ENCODE measurements around the gene IQCH. TPM values are rescaled to one million over a fixed set of nuclear protein-coding genes. Genes with fewer than 3 reads are reported as not detected.

Gene IQCH
- total RNA-seq, 1 donor from 2014 or later = 1.5 TPM

DNA sequence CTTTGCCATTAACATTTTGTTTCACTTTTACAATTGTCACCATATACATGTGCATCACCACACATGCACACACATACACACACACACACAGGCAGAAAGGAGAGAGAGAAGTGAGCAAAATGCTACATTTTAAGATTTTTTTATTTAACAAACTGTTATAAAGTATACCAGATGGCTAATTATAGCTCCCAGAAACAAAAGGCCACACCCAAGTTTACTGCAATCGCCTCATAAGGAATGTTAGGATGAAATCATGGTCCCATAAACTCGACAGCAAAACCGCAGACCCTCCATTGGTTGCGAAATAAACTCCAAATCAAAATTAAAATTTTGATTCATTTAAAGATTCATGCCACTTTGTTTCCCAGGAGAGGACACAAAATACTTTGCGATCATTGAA lies 250.2 kb downstream of the IQCH start:
- Mint-ChIP-seq H3K27ac (no peak overlapping the region), H3K27me3 (no peaks in the 10 kb centered on the region), H3K4me1 (peaks cover 29% of the 10 kb centered on the region), H3K36me3 (ENCODE audit: low read depth) (no peaks in the 10 kb centered on the region), H3K9me3 (no peaks in the 10 kb centered on the region), H3K4me3 (no peak overlapping the region)
- ChIA-PET POLR2A (no interaction called here), CTCF (no interaction called here)
- intact Hi-C loops (cut with micrococcal nuclease) = no loop called here
- ATAC-seq (ENCODE audit: low read depth) (no peak), DNase-seq (no peak)
- TF ChIP-seq, protein P1, sequence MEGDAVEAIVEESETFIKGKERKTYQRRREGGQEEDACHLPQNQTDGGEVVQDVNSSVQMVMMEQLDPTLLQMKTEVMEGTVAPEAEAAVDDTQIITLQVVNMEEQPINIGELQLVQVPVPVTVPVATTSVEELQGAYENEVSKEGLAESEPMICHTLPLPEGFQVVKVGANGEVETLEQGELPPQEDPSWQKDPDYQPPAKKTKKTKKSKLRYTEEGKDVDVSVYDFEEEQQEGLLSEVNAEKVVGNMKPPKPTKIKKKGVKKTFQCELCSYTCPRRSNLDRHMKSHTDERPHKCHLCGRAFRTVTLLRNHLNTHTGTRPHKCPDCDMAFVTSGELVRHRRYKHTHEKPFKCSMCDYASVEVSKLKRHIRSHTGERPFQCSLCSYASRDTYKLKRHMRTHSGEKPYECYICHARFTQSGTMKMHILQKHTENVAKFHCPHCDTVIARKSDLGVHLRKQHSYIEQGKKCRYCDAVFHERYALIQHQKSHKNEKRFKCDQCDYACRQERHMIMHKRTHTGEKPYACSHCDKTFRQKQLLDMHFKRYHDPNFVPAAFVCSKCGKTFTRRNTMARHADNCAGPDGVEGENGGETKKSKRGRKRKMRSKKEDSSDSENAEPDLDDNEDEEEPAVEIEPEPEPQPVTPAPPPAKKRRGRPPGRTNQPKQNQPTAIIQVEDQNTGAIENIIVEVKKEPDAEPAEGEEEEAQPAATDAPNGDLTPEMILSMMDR (IDR thresholded peaks at IDR 0.05) = no peak

DNA sequence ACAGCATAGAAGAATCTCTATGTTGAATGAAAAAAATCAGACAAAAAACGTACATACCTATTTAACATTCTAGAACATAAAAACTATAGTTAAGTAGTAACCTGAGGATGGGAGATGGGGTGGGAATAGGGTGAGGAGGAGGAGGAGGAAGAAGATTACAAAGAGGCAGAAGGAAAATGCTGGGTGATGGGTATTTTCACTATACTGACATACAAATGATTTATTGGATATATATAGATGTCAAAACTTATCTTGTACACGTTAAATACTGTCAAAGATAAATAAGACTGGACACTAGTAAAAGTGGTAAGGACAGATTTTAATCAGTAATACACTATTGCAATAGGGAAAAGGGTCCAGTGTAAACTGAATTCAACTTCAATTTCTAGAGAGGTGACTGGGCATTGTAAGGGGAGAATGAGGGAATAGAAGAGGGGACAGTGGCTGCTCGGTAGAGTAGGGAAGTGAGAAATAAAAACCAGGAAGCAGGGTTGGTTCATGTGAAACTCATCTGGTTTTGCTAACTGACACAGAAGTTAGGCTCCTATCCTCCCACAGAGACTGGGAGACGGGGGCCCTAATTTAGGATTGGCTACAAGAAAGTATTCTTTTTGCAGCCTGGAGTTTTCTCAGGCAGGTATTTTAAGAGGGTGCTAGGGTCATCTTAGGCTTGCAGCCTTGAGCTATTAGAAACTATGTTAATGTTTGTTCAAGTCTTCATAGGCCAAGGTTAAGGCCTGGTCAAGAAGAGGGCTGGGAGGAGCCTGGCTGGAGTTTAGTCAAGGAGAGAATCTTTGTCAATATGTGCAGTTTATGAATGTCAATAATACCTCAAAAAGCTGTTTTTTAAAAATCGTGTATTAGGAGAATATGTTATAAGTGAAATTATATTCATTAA lies 251.3 kb downstream of the IQCH start:
- ATAC-seq (ENCODE audit: low read depth) = no peak
- ChIA-PET CTCF (no interaction called here), POLR2A (interaction anchor here (1.0 kb wide), 1 partner anchor 15 kb away, joined by 3 read pairs; the partner anchor contains the start of gene C15orf61)
- no peaks in the 10 kb centered on the region for H3K9me3 Mint-ChIP-seq
- no peak overlapping the region for H3K4me3 Mint-ChIP-seq
- no peak for DNase-seq
- intact Hi-C loops (cut with micrococcal nuclease) = no loop called here
- H3K36me3 Mint-ChIP-seq (ENCODE audit: low read depth) = no peaks in the 10 kb centered on the region
- H3K27me3 Mint-ChIP-seq = no peaks in the 10 kb centered on the region
- peak overlapping the region; percentile 60 for H3K27ac Mint-ChIP-seq
- H3K4me1 Mint-ChIP-seq = peaks cover 29% of the 10 kb centered on the region
- TF ChIP-seq, protein P1 (IDR thresholded peaks at IDR 0.05) = no peak

DNA sequence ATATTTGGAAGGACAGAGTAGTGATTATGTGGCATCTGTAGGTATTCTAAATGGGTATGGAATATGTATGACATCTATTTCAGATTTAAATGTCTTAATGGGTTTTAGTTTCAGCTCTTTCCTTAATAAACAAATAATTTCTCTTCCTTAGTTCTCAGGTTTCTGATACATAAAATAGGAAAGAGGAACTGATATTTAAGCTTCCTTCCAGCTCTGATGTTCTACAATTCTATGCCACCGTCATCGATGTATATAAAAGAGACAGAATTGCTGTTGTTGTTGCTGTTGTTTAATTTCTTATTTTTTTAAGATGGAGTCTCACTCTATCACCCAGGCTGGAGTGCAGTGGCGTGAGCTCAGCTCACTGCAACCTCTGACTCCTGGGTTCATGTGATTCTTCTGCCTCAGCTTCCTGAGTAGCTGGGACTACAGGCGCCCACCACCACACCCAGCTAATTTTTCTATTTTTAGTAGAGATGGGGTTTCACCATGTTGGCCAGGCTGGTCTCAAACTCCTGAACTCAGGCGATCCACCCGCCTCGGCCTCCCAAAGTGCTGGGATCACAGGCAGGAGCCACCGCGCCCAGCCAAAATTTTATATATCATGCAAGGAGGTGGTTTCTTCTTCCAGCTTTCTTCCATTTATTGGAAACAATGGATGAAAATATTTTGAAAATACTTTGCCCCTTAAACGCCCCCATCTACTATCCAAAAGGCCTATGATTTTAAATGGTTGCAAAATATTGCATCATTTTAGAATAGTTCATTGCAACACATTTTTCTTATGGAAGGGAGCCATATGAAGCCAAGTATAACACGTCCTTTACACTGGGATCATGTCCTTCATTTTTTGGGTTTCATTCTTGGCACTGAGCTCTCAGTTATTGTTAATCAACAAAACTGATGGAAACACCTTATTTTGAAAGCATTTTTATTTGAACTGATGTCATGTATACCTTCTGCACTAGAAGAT lies 252.5 kb downstream of the IQCH start:
- Mint-ChIP-seq H3K4me3 (no peak overlapping the region), H3K9me3 (no peaks in the 10 kb centered on the region), H3K4me1 (peaks cover 22% of the 10 kb centered on the region), H3K36me3 (ENCODE audit: low read depth) (peaks cover 3% of the 10 kb centered on the region), H3K27me3 (no peaks in the 10 kb centered on the region), H3K27ac (no peak overlapping the region)
- POLR2A ChIA-PET = interaction anchor here (1.0 kb wide), 1 partner anchor 14 kb away, joined by 3 read pairs; the partner anchor contains the start of gene C15orf61
- TF ChIP-seq, protein P1 (IDR thresholded peaks at IDR 0.05) = no peak
- intact Hi-C loops (cut with micrococcal nuclease) = no loop called here
- DNase-seq (no peak), ATAC-seq (ENCODE audit: low read depth) (no peak)
- CTCF ChIA-PET = interaction anchor here (0.8 kb wide), 1 partner anchor 325 kb away, joined by 3 read pairs; no protein-coding TSS in a partner anchor

DNA sequence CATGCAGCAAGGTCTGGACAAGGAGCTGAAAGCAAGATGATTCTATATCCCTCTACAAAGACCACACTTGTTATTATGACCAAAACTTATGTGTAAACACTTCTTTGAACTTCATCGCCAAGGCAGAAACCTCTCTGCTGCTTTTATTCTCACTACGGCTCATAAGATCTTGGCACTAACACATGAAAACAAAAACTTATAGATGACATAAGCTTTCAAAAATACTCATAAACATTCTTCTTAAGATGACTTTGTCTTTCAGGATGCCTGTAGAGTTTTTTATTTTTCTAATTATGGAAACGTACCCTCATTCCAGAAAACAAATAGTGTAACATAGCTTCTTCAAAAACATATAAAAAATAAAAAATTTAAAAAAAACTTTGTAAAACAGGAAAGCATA lies 253.8 kb downstream of the IQCH start:
- Mint-ChIP-seq H3K27me3 (no peaks in the 10 kb centered on the region), H3K9me3 (no peaks in the 10 kb centered on the region), H3K36me3 (ENCODE audit: low read depth) (peaks cover 16% of the 10 kb centered on the region), H3K4me1 (peaks cover 22% of the 10 kb centered on the region), H3K4me3 (no peak overlapping the region), H3K27ac (no peak overlapping the region)
- TF ChIP-seq, protein P1 (IDR thresholded peaks at IDR 0.05) = no peak
- intact Hi-C loops (cut with micrococcal nuclease) = no loop called here
- no peak for ATAC-seq (ENCODE audit: low read depth)
- CTCF ChIA-PET = no interaction called here
- no peak for DNase-seq
- POLR2A ChIA-PET = no interaction called here

DNA sequence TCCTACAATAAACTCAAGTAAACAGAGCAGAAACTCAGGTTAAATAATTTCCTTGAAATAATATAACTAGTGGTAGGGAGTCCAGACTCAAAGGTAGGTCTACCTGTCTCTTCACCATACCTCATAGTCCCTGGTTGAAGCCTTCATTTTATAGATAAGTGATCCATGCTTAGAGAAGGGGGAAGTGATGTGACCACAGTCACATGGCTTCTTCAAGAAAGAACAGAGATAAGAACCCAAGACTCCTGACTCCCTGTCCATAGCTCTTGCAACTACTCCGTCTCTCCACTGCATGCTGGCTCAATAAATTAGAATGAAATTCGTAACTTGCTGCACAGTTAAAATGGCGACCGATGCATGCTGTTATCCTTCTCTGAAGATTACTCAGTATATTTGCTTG lies 255.3 kb downstream of the IQCH start:
- intact Hi-C loops (cut with micrococcal nuclease) = no loop called here
- Mint-ChIP-seq H3K36me3 (ENCODE audit: low read depth) (peaks cover 31% of the 10 kb centered on the region), H3K4me3 (no peak overlapping the region), H3K4me1 (peaks cover 22% of the 10 kb centered on the region), H3K27ac (no peak overlapping the region), H3K27me3 (no peaks in the 10 kb centered on the region), H3K9me3 (no peaks in the 10 kb centered on the region)
- no peak for DNase-seq
- CTCF ChIA-PET = no interaction called here
- ATAC-seq (ENCODE audit: low read depth) = no peak
- TF ChIP-seq, protein P1 (IDR thresholded peaks at IDR 0.05) = no peak
- POLR2A ChIA-PET = no interaction called here

Measured in activated B cell treated with CpG ODN at 0.5 μM for 24 hours (primary cell).